GM19240 (cell line): Measurements from ENCODE around the gene PHOSPHO1.
A peak's percentile ranks its signal among the peaks of the same experiment; 100 is the strongest.
"Not testable (repeated sequence)": the region's sequence is repeated elsewhere in the genome, so short reads cannot be mapped to it uniquely, and the experiment has no call there.

Experiments used
- DNase-seq: peaks from one replicate; pipeline ENCODE4 v3.0.0; 2011; ENCODE audit warnings: low spot score; ENCODE audit not compliant: insufficient read length

Gene PHOSPHO1

GRCh38 chr17:49193513-49194296 lies 36.9 kb downstream of the PHOSPHO1 start:
- DNase-seq, result peak; percentile 22

- no peak for DNase-seq
Observed at GRCh38 chr17:49191917-49192741, 38.5 kb downstream of the PHOSPHO1 start.

GRCh38 chr17:49191409-49191916 lies 39.1 kb downstream of the PHOSPHO1 start:
- no peak for DNase-seq

GRCh38 chr17:49190932-49191331 lies 39.7 kb downstream of the PHOSPHO1 start:
- DNase-seq, result no peak

GRCh38 chr17:49187301-49187700 lies 43.3 kb downstream of the PHOSPHO1 start:
- DNase-seq, result no peak

GRCh38 chr17:49185381-49185780 lies 45.2 kb downstream of the PHOSPHO1 start:
- not testable (repeated sequence) for DNase-seq

- DNase-seq, result not testable (repeated sequence)
Observed at GRCh38 chr17:49184522-49184921, 46.1 kb downstream of the PHOSPHO1 start.

- DNase-seq, result no peak
Observed at GRCh38 chr17:49183801-49184200, 46.8 kb downstream of the PHOSPHO1 start.

GRCh38 chr17:49183341-49183740 lies 47.2 kb downstream of the PHOSPHO1 start:
- DNase-seq, result no peak

- no peak for DNase-seq
Observed at GRCh38 chr17:49180998-49181635, 49.5 kb downstream of the PHOSPHO1 start.

GRCh38 chr17:49180303-49180702 lies 50.3 kb downstream of the PHOSPHO1 start:
- DNase-seq, result peak; percentile 42

GRCh38 chr17:49175978-49176377 lies 54.6 kb downstream of the PHOSPHO1 start:
- DNase-seq, result not testable (repeated sequence)
